BE2C (cell line): ENCODE measurements around the gene ATP2A2.
"Not testable (repeated sequence)": the region's sequence is repeated elsewhere in the genome, so short reads cannot be mapped to it uniquely, and the experiment has no call there.

ENCODE experiments used
- DNase-seq: peaks from one replicate; pipeline ENCODE4 v3.0.0-alpha.2; 2020
- H3K27me3 ChIP-seq: fragments of 250-450 bp; sonication (Bioruptor Pico); 2 replicates; pipeline ENCODE4 v1.5.1; 2020; ENCODE audit warnings: mild to moderate bottlenecking
- H3K36me3 ChIP-seq: fragments of 250-450 bp; sonication (Bioruptor Pico); 2 replicates; pipeline ENCODE4 v1.5.1; 2020; ENCODE audit warnings: mild to moderate bottlenecking
- H3K4me1 ChIP-seq: fragments of 250-450 bp; sonication (Bioruptor Pico); 2 replicates; pipeline ENCODE4 v1.5.1; 2020
- H3K4me3 ChIP-seq: 2 replicates; pipeline ENCODE4 v1.5.1; 2011; ENCODE audit warnings: low read depth, low read length
- H3K9me3 ChIP-seq: fragments of 250-450 bp; sonication (Bioruptor Pico); 2 replicates; pipeline ENCODE4 v1.5.1; 2020
- CTCF ChIP-seq: IDR thresholded peaks from 2 replicates; pipeline ENCODE4 v1.5.1; 2012; ENCODE audit warnings: mild to moderate bottlenecking, low read depth, low read length

Gene ATP2A2

GRCh38 chr12:110339184-110339952, 58.3 kb downstream of the ATP2A2 start:
- Histone ChIP-seq H3K27me3 (no peaks in the 10 kb centered on the region), H3K4me1 (no peaks in the 10 kb centered on the region), H3K36me3 (peaks cover 100% of the 10 kb centered on the region), H3K4me3 (no peak overlapping the region), H3K9me3 (no peaks in the 10 kb centered on the region)
- TF ChIP-seq CTCF: no peak
- DNase-seq: no peak

GRCh38 chr12:110340261-110340660, 59.2 kb downstream of the ATP2A2 start:
- H3K27me3 ChIP-seq, H3K9me3 ChIP-seq, DNase-seq, H3K4me3 ChIP-seq, H3K4me1 ChIP-seq: not testable (repeated sequence)
- H3K36me3 ChIP-seq: peaks cover 100% of the 10 kb centered on the region

- Histone ChIP-seq H3K4me1 (no peaks in the 10 kb centered on the region), H3K27me3 (no peaks in the 10 kb centered on the region), H3K36me3 (peaks cover 100% of the 10 kb centered on the region), H3K9me3 (no peaks in the 10 kb centered on the region), H3K4me3 (no peak overlapping the region)
- TF ChIP-seq CTCF: no peak
- no peak for DNase-seq
Measured at GRCh38 chr12:110340706-110341105, 59.7 kb downstream of the ATP2A2 start.

GRCh38 chr12:110342157-110342556, 61.1 kb downstream of the ATP2A2 start:
- Histone ChIP-seq H3K4me3 (no peak overlapping the region), H3K36me3 (peaks cover 98% of the 10 kb centered on the region), H3K4me1 (no peaks in the 10 kb centered on the region), H3K27me3 (no peaks in the 10 kb centered on the region), H3K9me3 (no peaks in the 10 kb centered on the region)
- no peak for TF ChIP-seq CTCF
- no peak for DNase-seq

- Histone ChIP-seq H3K27me3 (no peaks in the 10 kb centered on the region), H3K4me3 (no peak overlapping the region), H3K36me3 (peaks cover 98% of the 10 kb centered on the region), H3K4me1 (no peaks in the 10 kb centered on the region), H3K9me3 (no peaks in the 10 kb centered on the region)
- TF ChIP-seq CTCF: no peak
- DNase-seq: no peak
Measured at GRCh38 chr12:110343114-110343513, 62.1 kb downstream of the ATP2A2 start.

GRCh38 chr12:110343736-110344555, 62.9 kb downstream of the ATP2A2 start:
- no peak overlapping the region for H3K4me3 ChIP-seq
- no peak for TF ChIP-seq CTCF

More at GRCh38 chr12:110343736-110344555, 62.9 kb downstream of the ATP2A2 start:
- Histone ChIP-seq H3K4me1 (no peaks in the 10 kb centered on the region), H3K36me3 (peaks cover 98% of the 10 kb centered on the region), H3K27me3 (no peaks in the 10 kb centered on the region), H3K9me3 (no peaks in the 10 kb centered on the region)
- no peak for DNase-seq
